ENCODE data around the gene PPM1H. TPM values are rescaled to one million over a fixed set of nuclear protein-coding genes. Genes with fewer than 3 reads are reported as not detected.

The PPM1H gene
- total RNA-seq, 1 donor from 2014 or later: 7.1 TPM

DNA sequence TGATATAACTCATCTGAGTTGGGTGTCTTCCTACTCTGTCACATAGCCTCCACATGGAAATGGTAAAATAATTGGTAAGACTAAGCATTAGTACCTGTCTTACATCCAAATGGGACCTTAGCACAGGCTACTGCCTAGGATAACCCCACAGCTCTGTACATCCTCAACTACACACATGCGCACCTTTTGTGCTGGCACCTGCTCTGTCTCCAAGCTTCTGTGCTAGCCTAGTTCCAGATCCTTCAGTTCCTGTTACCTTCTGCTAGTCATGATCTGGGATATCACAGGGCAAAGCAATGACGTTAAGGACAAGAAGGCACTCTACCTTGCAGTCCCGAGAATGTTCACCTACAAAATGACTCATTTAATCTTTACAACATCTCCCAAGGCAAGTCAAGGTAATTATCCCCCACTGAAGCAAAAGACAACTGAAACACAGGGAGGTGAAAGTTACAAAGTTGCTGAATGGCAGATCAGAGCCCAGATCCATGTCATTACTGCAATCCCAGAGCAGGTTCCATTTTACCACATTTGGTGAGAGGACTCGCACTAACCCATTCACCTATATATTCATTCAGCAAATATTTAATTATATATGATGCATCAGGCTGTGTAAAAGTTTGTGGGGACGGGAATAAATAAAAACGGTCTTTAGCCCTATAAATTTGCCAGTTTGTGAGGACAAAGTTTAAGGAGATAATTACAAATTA, 61.7 kb downstream of the PPM1H start:
- DNase-seq: no peak

DNA sequence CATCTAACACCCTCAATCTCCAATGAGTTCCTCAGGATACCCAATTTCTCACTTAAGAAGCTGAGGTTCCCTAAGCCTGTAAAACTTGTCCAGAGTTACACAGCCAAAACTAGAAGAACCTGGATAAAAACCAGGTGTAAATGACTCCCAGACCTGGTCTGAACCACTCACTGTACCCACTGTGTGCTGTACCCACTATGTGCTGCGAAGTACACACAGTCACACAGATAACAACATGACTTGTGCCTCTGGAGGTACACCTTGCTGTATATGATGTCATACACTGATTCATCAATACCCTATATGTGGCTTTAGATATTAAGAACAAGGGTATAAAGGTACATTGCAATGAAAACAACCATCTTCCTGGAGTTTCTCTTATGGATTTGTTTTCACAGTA, 66.1 kb downstream of the PPM1H start:
- DNase-seq: no peak

DNA sequence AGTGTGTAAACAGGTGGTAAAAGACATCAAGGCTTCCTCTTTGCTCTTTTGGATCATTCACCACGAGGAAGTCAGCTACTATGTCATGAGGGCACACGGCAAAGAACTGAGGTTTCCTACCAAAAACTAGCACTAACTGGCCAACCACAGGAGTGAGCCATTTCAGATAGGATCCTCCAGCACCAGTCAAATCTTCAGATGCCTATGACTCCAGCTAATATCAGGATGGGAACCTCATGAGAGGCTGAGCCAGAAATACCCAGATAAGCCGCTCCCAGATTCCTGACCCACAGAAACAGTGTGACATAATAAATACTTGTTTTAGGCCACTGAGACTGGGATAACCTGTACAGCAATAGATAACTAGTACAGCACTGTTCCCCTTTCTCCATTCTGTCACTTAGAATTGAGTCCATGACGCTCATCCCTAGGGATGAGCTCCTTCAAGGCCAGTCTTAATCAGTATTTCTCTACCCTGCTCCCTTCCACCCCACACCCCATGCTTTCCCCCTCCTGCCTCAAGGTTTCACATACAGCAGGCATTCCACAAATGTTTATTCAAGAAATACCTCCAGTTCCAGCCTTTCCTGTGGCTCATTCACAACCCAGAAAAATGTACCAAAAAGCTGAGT, 68.4 kb downstream of the PPM1H start:
- DNase-seq: no peak

DNA sequence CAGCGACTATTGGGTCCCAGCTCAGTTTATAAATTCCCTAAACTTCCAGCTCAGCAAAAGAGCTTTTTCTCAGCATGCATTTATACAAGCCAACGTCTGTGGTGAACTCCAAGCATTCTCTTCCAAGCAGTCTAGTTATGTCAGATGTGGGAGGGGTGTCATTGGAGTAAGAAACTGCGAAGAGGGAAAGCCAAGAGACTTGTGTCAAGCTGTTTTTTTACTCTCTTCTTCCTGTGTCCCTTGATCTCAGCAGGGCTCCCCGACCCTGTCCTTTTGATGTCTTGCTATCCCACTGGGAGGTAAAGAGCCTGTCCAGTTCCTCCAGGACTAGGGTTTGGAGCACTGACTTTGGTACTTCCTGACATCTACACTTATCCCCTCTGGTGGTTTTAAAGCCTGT, 69.0 kb downstream of the PPM1H start:
- no peak for DNase-seq

DNA sequence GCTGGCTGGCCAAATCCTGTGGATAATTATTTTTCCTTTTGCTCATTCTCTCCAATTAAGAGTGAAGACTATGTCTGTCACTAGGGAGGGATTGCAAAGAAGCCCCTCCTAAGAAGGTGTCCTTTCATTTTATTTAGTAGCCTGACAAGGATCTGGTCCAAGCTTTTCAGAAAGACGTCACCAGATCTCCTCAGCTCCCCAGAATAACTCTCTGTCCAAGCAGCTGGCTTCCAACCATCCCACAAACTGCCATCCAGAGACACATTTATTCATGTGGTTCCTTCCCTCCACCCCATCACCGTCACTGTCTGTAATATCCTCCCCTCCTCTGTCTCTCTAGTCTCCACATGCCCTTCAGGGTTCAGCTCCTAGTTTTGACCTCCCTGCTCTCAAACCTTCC, 69.9 kb downstream of the PPM1H start:
- DNase-seq: no peak

DNA sequence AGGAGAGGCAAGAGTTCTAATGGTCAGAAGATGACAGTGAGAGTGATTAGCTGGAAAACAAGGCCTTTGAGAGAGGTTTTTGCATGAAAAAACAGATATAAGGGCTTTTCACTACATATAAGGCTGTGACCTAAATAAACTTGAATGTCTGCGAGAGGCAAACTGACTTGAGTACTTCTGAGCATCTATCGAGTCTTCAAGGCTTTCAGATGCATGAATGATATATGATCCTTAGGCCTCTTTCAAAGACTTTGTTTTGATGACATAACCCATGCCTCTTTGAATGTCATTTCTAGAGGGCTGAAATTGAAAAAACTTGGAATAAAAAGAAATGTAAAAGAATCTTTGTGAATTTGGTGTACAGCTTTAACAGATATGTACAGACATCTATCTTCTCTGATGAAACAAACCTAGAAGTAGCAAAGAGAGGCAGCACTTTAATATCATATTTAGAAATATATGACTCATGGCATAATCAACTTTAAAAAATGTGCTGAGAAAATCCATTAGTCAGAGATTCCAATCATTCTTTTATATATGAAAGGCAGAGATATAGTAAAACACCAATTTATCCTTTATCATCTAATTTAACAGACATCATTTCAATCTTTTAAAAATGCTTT, 72.6 kb downstream of the PPM1H start:
- DNase-seq: no peak

DNA sequence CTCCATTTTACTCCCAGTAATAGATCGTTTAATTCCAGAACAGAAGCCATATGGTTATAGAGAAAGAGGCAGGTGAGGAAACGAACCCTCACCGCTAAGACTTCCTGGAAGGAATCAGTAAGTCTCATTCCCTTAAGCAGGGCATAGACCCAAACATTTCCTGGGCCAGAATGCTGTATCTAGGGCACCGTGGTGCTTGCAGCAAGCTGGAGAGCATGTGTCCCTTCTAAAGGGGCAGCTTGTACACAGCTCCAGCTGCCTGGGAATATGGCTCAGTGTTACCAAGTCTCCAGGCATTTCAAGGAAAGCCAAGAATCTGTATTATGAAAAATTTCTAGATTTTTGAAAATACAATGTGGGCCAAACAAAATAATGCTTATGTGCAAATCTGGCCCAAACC, 73.4 kb downstream of the PPM1H start:
- no peak for DNase-seq

DNA sequence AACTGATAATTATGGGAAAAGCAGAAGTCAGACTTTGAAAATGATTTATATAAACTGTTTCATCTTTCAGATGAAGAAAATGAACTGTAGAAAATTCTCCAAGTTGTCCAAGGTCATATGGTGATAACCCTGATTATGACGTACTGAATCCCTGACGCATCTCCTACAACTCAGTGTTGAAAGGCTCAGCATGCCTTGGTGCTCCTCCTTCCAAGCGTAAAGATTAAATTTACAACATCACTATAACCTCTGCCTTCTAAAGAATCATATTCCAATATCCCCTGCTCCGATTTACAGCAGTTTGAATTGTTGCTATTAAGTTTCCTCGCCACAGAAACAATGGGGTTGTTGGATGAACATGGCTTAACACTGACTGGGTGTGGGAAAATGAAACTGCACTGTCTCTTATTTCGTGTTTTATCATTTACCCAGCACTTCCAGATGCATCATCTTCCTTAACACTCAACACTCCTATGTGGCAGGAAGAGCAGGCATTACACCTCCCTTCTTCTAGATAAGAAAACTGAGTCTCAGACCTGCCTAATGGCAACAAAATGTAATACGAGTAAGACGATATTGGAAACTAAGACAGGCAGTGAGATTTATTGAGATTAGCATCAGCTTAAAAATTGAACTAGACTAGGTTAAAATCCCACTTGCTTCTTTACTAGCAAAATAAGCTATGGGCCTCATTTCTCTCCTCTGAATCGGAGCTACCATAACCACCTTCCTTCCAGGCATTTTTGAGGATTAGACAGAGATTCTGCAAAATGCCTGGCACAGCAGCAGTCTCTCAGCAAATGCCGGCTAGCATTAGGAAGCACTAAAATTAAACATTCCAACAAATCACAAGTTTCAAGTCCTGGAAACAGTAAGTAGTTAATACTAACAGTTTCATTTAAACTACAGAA, 74.2 kb downstream of the PPM1H start:
- DNase-seq: no peak

DNA sequence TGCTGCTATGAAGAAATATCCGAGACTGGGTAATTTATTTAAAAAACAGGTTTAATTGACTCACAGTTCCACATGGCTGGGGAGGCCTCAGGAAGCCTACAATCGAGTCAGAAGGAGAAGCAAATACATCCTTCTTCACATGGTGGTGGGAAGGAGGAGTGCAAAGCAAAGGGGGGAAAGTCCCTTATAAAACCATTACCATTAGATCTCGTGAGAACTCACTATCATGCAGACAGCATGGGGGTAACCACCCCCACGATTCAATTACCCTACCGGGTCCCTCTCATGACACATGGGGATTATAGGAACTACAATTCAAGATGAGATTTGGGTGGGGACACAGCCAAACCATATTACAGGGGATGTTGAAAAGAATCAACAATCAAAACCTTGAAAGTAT, 74.9 kb downstream of the PPM1H start:
- no peak for DNase-seq

DNA sequence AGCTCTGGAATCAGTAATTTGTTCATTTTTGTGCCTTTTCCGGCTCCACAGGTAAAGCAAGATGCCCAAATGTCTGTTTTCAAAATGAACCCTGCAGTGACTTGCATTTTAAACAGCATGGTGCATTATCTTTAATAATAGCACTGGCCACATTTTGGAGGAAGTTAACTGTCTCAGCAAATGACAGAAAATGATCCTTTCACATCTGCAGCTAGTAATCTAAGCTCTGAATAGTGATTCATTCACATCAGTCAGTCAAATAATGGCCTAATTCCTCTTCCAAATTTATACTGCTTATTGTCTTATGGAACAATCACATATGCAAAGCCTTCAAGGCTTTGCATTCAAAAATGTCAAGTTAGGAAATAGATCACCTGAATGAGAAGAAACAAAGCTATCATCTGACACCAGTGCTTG, 75.6 kb downstream of the PPM1H start:
- DNase-seq: no peak

DNA sequence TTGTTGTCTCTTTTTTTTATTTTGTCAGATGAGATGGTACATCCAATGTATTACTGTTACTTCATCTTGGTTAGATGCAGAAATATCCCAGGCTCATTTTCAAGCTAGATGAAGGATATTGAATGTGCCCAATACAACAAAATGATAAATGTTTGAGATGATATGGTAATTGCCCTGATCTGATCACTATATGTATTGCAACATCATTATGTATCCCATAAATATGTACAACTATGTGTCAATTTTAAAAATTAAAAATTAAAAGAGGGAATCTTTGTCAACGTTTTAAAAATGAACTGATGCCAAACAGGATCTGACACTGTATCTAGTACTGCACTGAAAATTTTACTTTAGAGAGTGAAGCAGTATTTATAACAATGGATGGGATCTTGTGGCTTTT, 78.5 kb downstream of the PPM1H start:
- no peak for DNase-seq

DNA sequence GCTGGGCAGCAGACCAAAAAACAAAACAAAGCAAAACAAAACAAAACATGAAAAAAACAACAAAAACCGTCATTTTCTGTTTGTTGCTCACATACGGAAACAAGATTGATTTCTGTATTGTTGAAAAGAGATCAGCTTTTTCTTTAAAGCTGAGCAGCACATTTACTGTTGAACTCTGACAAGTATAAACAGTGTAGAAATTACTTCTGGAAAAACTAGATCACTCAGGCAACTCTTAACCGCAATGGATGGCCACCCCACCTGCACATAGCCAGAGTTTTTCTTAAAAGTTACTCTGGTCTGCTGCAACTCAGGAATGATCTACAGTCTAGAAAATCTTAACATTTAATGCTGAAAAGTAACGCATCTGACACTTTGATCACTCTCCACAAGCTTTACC, 80.9 kb downstream of the PPM1H start:
- DNase-seq: no peak

DNA sequence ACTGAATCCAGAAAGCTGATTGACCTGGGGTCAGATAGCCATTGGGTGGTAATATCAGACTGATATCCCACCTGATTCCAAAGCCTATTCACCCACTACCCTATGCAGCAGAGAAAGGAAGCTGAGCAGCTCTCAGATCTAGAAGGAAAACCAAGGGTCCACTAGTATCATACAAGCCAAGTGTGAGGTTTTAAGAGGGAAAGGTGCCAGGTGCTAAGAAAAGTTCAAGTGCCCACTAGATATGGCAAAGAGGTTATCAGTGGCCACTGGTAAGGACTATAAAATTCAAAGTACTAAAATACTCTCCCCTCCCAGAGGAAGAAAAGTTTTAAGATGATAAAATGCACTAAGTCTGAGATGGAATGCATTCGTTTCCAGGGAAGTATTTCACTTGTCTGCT, 85.6 kb downstream of the PPM1H start:
- no peak for DNase-seq

DNA sequence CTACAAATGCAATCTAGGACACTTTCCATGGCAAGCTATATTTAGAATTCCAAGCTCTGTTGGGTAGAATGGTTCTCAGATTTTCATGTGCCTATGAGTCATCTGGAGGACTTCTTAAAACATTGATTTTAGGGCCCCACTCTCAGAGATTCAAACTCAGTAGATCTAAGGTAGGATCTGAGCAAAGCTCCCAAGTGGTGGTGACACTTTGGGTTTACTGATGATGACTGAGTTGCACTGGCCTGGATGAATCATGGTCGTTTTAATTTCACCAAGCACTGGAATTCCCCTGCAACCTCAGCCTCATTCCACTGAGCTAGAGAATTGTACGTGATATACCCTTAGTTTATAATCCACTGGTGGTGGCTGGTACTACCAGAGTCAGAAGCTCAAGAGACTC, 86.5 kb downstream of the PPM1H start:
- DNase-seq: no peak

DNA sequence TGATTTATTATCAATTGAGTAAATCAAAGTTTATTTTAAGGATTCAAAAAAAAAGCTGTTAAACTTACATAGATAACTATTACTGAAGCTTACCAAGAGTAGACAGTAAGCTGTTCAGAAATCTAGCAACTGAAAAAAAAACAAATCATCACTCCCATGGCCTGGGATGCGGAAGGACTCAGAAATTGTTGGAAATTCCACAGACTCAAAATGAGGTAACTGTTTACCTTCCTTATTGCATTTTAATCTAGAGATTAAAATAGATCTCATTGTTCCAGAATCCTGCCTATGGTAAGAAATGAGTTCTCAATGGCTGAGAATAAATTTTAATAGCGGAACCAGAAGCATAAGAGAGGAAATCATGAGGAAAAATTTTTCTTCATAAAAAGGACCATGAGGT, 87.2 kb downstream of the PPM1H start:
- no peak for DNase-seq

DNA sequence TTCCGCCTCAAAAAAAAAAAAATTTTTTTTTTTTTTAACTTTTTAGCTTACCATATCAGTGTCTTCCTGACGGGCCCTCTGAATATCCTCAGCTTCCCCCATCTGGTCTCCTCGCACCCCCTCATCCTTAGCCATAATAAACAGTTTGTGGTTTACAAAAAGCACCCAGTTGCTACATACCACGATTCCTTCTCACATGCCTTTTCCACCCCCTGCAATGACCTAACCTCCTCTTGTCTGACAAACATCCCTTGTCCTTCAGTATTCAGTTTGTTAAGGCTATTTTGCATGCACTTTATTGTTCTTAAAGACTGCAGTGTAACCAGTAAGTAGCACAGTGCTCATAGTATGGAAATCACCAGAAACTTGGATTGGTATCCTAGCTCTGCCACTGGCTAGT, 88.5 kb downstream of the PPM1H start:
- DNase-seq: no peak

DNA sequence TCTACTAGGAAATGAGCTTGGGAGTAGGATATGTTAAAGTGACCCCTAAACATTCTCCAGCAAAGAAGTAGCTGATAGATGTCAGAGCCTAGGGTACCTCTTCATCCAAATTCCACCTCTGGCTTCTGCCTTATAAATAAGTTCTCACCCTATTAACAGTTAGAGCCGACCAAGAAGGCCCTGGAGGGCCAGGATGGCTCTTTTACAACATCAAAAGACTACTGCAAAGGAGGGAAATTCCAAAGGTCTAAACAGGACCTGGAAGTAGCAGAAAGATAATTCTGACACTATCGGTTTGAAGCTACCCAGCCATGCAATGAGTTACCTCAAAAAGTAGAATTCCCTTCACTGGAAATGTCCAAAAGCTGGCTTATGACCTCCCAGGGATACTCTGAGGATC, 90.0 kb downstream of the PPM1H start:
- DNase-seq: no peak

DNA sequence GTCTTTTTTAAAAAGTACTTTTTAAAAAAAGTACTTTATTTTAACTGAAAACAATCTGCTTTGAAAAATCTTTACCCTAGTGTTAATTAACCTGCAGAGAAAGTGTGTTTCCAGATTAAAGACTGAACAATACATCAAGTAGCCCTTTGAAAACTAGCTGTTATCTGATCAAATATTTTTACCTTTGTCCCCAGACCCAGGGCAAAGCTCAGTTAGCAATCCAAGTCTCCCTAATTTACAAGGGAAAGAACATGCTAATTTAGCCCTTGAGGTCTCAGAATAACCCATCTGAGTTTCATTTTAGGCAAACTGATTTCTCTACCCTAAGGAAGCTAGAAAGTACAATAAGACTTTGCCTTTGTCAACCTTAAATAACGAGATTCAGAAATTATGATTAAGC, 91.2 kb downstream of the PPM1H start:
- no peak for DNase-seq

DNA sequence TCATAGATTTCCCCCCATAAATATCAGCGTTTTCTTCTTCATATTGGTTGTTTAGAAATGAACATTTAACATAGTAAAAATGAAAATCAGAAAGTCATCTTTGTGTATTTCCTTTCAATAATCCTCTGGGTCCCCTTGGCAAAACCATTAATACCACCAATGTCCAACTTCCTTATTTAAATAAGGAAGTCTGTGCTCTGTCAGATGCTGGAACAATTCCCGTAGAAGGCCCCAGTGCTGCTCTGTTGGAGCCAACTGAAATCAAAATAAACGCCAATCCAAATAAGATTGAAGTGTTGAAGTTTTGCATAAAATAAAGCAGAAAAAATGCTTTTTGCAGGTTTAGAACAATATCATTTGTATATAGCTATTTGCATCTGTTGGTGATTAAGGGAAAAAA, 93.1 kb downstream of the PPM1H start:
- DNase-seq: no peak

DNA sequence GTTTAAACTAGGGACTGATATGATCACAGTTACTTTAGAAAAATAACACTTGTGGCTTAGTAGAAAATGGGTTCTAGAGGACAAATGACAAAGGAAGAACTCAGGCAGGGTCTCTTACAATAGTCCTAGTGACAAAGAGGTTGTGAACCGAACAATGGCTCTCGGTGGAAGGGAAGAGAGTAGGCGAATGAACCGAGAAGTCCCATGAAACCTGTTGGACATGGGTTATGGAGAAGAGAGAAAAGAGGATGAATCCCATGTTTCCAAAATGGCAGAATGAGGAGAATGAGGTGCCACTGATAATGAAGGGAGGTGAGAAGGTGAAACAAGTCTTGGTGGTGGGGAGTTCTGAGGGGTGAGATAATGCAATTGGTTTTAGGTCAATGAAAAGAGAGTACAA, 94.1 kb downstream of the PPM1H start:
- DNase-seq: no peak

DNA sequence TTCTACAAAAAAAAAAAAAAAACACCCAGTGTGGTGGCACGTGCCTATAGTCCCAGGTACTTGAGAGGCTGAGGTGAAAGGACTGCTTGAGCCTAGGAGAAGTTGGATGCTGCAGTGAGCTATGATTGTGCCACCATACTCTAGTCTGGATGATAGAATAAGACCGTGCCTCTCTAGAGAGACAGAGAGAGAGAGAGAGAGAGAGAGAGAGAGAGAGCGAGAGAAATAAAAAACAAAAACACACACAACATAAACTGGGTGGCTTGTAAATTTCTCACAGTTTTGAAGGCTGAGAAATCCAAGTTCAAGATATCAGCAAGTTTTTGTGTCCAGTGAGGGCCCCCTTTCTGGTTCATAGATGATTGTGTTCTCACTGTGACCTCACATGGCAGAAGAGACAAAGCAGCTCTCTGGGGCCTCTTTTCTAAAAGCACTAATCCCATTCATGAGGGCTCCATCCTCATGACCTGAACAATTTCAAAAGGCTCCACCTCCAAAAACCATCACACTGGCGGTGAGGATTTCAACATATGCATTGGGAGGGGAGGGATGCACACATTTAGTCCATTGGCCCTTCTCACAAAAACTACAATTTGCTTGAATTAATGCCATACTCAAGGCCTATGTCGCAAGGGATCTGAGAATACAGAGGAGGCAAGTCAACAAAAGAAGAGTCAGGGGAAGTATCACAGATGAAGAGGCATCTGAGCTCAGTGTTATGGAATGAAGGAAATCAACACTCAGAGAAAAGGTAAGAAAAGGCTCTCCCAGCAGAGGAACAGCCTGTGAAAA, 94.9 kb downstream of the PPM1H start:
- no peak for DNase-seq

DNA sequence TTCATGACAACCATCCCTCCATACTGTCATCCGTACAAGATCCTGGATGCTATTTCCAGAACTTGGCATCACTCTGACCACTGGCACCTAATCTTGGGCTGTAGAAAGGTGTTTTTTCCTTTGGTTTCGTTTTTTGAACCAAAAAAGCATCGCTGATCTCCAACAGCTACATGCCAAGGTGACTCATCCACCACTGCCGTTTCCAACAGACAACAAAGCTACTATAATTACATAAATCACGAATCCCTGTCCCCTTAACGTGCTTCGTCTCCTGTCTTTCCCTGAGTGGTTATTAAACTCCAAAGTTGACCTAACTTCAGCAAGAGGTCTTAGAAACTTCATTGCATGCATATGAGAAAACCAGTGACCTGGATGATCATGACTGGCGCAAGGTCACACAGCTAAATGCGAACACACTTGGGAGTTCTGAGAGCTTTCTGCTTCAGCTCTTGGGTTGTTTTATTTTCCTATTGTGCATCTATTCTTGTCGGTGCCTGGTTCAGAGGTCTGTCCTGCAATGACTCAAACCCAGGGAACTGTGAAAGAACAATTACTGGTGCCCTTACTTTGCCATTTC, 99.9 kb downstream of the PPM1H start:
- no peak for DNase-seq
